ENCODE results near the gene PSMD1. TPM values are rescaled to one million over a fixed set of nuclear protein-coding genes. Genes with fewer than 3 reads are reported as not detected.

Gene PSMD1
- total and polyA plus RNA-seq, 8 donors = 13.4 to 35.6 (median 25.1) TPM

DNA sequence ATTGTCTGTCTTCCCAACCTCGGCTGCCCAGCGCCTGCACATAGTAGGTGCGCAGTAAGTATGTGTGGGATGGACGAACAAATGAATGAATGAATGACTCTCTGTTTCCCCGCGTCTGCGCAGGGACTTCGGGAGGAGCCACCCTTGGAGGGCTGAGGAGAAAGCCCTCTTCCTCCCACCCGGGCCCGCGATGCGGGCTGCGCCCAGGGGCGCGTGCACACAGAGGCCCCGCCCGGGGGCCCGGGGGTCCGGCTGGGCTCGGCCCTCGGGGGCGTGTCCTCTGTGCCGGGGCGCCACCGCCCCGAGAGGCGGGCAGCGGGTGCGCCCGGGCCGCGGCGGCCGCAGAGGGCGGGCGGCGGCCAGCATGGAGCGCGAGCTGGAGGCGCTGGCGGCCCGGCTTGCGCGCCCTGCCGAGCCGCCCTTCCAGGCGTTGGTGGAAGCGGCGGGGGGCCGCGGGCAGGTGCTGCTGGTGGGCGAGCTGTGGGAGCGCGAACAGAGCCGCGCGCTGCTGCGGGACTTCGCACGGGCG lies 19.4 kb upstream of the PSMD1 start, which contains the start of gene C2orf72:
C2orf72 (plus strand) TSS at position 322 of the 529 bp plus-strand sequence; CDS start at position 365, 43 bp downstream.
- no peaks in the 10 kb centered on the region for H3K27me3 ChIP-seq
- intact Hi-C loops (cut with DNase I) = no loop called here
- TF ChIP-seq, protein P1, sequence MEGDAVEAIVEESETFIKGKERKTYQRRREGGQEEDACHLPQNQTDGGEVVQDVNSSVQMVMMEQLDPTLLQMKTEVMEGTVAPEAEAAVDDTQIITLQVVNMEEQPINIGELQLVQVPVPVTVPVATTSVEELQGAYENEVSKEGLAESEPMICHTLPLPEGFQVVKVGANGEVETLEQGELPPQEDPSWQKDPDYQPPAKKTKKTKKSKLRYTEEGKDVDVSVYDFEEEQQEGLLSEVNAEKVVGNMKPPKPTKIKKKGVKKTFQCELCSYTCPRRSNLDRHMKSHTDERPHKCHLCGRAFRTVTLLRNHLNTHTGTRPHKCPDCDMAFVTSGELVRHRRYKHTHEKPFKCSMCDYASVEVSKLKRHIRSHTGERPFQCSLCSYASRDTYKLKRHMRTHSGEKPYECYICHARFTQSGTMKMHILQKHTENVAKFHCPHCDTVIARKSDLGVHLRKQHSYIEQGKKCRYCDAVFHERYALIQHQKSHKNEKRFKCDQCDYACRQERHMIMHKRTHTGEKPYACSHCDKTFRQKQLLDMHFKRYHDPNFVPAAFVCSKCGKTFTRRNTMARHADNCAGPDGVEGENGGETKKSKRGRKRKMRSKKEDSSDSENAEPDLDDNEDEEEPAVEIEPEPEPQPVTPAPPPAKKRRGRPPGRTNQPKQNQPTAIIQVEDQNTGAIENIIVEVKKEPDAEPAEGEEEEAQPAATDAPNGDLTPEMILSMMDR (IDR thresholded peaks at IDR 0.05) = no peak
- no peak for FAIRE-seq
- H3K4me3 ChIP-seq = peak within 1 kb of the TSS; percentile 21 to 47 (median 42)
- no peaks in the 10 kb centered on the region for H3K36me3 ChIP-seq
- no peaks in the 10 kb centered on the region for H3K9me3 ChIP-seq
- DNase-seq = peak in 1 of 6 donors; percentile 66
- H3K27ac ChIP-seq = peak within 1 kb of the TSS in 2 of 4 donors; percentile 28 to 48
- H3K4me1 ChIP-seq = peaks cover 0 to 17% (median 8%) of the 10 kb centered on the region in 3 donors
- ATAC-seq = peak; percentile 26 to 67 (median 36)
- WGBS, 2 donors = 1% methylated on average over 37 to 61 of the region's 61 CpGs

DNA sequence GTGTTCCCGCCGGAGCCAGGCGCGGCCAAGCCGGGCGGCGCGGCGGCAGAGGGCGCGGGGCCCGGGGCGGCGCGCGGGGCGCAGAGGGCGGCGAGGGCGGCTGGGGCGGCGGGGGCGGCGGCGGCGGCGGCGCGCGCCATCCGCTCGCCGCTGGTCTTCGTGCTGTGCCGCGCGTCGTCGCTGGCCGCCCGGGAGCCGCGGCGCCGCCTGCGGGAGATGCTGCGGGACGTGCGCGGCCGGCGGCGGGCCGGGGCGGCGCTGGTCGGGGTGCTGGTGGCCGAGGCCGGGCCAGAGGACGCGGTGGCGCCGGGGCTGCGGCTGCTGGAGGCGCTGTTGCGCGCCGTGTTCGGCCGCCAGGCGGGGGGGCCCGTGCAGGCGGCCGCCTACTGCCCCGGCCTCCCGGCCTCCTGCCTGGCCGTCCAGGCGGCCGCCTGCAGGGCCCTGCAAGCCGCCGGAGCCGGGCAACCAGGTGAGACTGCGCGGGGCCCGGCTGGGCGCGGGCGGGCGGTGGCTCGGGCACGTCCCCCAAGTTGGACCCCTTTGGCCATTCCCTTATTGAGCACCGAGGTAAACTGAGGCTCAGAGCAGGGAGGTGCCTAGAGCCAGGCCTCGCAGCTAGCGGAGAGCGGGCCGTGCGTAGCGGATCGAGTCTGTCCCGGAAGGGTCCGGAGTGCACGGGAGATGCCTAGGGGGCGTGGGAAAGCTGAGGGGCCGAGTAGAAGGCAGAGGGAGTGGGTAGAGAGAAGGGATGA lies 18.8 kb upstream of the PSMD1 start:
- DNase-seq (peak in 5 of 6 donors; percentile 44 to 86 (median 56)), FAIRE-seq (no peak), ATAC-seq (peak; percentile 71 to 86 (median 77))
- intact Hi-C loops (cut with DNase I) = no loop called here
- no peaks in the 10 kb centered on the region for H3K36me3 ChIP-seq
- H3K4me1 ChIP-seq = peaks cover 0 to 16% (median 8%) of the 10 kb centered on the region in 3 donors
- WGBS, 2 donors = 2% methylated on average over 63 to 104 of the region's 104 CpGs
- peak overlapping the region; percentile 21 to 47 (median 42) for H3K4me3 ChIP-seq
- TF ChIP-seq, protein P1 (IDR thresholded peaks at IDR 0.05) = no peak
- no peaks in the 10 kb centered on the region for H3K27me3 ChIP-seq
- H3K9me3 ChIP-seq = no peaks in the 10 kb centered on the region
- H3K27ac ChIP-seq = peak overlapping the region in 2 of 4 donors; percentile 28 to 48

DNA sequence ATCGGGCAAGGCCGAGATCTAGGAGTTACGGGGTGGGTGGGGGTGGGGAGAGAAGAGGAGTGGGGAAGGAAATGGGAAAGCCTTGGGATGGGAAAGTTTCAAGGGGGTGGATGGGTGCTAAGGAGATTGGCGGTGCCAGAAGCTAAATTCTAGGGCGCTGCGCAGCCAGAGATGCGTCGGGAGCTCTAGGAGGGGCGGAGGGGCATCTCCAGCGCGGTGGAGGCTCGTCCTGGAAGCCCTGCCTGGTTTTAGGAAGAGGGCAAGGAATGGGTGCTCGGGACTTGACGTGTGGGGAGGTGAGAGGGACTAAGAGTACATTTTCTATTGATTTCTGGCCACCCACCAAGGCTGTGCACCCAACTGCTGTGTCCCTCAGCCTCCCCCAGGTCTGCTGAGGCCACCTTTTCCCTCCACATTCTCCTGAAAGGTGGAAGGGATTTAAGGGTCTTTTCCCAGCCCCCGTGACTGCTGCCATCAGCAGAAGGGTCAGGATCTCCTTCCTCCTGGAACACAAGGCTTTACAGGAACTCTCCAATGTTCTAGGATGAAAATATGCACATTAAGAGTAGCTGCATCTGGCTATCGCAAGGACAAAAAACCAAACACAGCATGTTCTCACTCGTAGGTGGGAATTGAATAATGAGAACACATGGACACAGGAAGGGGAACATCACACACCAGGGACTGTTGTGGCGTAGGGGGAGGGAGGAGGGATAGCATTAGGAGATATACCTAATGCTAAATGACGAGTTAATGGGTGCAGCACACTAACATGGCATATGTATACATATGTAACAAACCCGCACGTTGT lies 18.0 kb upstream of the PSMD1 start:
- Histone ChIP-seq H3K4me3 (peak overlapping the region in 2 of 4 donors; percentile 44 to 47), H3K27me3 (no peaks in the 10 kb centered on the region), H3K36me3 (no peaks in the 10 kb centered on the region), H3K4me1 (peaks cover 0 to 12% (median under 1%) of the 10 kb centered on the region in 3 donors), H3K27ac (peak overlapping the region in 3 of 4 donors; percentile 16 to 48 (median 28)), H3K9me3 (no peaks in the 10 kb centered on the region)
- TF ChIP-seq, protein P1 (IDR thresholded peaks at IDR 0.05) = no peak
- 43% methylated on average over 19 to 21 of the region's 21 CpGs for WGBS, 2 donors
- intact Hi-C loops (cut with DNase I) = no loop called here
- FAIRE-seq = no peak
- ATAC-seq = peak in 1 of 4 donors; percentile 3
- no peak for DNase-seq

DNA sequence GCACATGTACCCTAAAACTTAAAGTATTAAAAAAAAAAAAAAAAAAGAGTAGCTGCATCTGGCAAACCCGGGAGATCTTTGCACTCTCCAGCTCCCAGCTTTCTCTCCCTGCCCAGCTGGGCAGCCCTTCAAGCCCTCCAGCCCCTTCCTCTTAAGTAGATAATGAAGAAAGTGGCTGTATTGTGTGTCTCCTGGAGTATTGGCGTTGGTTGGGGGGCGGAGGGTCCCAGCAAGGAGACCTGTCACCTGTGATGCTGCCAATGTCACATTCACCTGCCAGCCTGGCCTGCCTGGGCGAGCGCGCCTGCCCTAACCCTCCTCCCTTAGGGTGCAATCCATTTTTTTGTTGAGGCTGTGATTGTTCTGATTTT lies 17.4 kb upstream of the PSMD1 start:
- ATAC-seq = no peak
- Histone ChIP-seq H3K36me3 (no peaks in the 10 kb centered on the region), H3K4me3 (no peak overlapping the region), H3K27ac (no peak overlapping the region), H3K4me1 (peaks cover 0 to 7% (median 0%) of the 10 kb centered on the region in 3 donors), H3K27me3 (no peaks in the 10 kb centered on the region), H3K9me3 (no peaks in the 10 kb centered on the region)
- intact Hi-C loops (cut with DNase I) = no loop called here
- TF ChIP-seq, protein P1 (IDR thresholded peaks at IDR 0.05) = no peak
- DNase-seq = no peak
- 87 to 90% methylated on average over 6 of the region's 6 CpGs for WGBS, 2 donors
- no peak for FAIRE-seq

Data from pancreas (tissue), 10 donors.